Thoracic aorta (tissue), 2 donors: ENCODE data around the gene NPHP3. TPM values are rescaled to one million over a fixed set of nuclear protein-coding genes. Genes with fewer than 3 reads are reported as not detected.
"Not testable (repeated sequence)": the region's sequence is repeated elsewhere in the genome, so short reads cannot be mapped to it uniquely, and the experiment has no call there.

Experiments used
- ATAC-seq: fragments of 150-250 bp; one replicate; pipeline ENCODE4 v1.8.0; 2017; ENCODE audit warnings: low read depth; ENCODE audit not compliant: insufficient number of reproducible peaks, low FRiP score
- DNase-seq: peaks from one replicate; pipeline ENCODE4 v3.0.0-alpha.2; 2020; ENCODE audit warnings: low spot score
- H3K27ac ChIP-seq, 2 donors: fragments of 200-600 bp; sonication (generic); 1 replicate in 1 of 2; 2 replicates in 1 of 2; pipeline ENCODE4 v1.5.1; 2016; ENCODE audit warnings: mild to moderate bottlenecking in 2 of 2, moderate library complexity in 2 of 2
- H3K27me3 ChIP-seq: fragments of 200-600 bp; sonication (generic); replicated peaks from 2 replicates; pipeline ENCODE4 v1.6.0; 2016; ENCODE audit warnings: mild to moderate bottlenecking; ENCODE audit not compliant: insufficient read depth
- H3K36me3 ChIP-seq: fragments of 200-600 bp; sonication (generic); one replicate; pipeline ENCODE4 v1.5.1; 2016
- H3K4me1 ChIP-seq, 2 donors: fragments of 200-600 bp; sonication (generic); 1 replicate in 1 of 2; 2 replicates in 1 of 2; pipeline versions ENCODE4 v1.5.1 to v1.6.0; 2016; ENCODE audit warnings: low read depth in 2 of 2, mild to moderate bottlenecking in 1 of 2; ENCODE audit not compliant: control insufficient read depth in 1 of 2
- H3K4me3 ChIP-seq: fragments of 200-600 bp; sonication (generic); 2 replicates; pipeline ENCODE4 v1.5.1; 2016; ENCODE audit warnings: mild to moderate bottlenecking
- H3K9me3 ChIP-seq: fragments of 200-600 bp; sonication (generic); 2 replicates; pipeline ENCODE4 v1.5.1; 2016
- CTCF ChIP-seq: fragments of 200-600 bp; sonication (generic); IDR thresholded peaks from one replicate; pipeline ENCODE4 v1.5.1; 2019; ENCODE audit warnings: antibody characterized with exemption
- total RNA-seq, 2 donors: library from RNA; depleted of rRNA; stranded (reverse); fragments of >200 nt; gene quantifications; one replicate each; pipeline versions ENCODE4 v1.1.0 to v1.2.3, GENCODE V29; 2016

NPHP3 gene
- total RNA-seq, 2 donors from 2014 or later = 36.3 to 99.7 TPM

DNA sequence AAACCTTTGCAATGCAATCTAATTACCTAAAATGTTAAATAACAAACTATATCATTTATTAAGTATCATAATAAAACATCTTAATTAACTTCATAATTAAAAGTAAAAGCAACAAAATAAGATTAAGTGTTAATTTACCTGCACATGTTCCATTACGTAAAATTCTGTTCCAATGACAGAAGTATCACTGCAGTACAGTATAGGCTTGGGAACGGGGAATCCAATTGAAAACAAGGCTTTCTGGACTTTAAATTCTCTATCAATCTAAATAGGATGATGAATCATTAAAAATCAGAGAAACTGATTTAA is 79.7 kb downstream of the NPHP3 start:
- TF ChIP-seq CTCF = no peak
- no peak for ATAC-seq
- Histone ChIP-seq H3K9me3 (no peaks in the 10 kb centered on the region), H3K27ac (no peak overlapping the region), H3K4me1 (no peaks in the 10 kb centered on the region), H3K27me3 (no peaks in the 10 kb centered on the region), H3K36me3 (peaks cover 4% of the 10 kb centered on the region), H3K4me3 (no peak overlapping the region)
- DNase-seq = no peak

DNA sequence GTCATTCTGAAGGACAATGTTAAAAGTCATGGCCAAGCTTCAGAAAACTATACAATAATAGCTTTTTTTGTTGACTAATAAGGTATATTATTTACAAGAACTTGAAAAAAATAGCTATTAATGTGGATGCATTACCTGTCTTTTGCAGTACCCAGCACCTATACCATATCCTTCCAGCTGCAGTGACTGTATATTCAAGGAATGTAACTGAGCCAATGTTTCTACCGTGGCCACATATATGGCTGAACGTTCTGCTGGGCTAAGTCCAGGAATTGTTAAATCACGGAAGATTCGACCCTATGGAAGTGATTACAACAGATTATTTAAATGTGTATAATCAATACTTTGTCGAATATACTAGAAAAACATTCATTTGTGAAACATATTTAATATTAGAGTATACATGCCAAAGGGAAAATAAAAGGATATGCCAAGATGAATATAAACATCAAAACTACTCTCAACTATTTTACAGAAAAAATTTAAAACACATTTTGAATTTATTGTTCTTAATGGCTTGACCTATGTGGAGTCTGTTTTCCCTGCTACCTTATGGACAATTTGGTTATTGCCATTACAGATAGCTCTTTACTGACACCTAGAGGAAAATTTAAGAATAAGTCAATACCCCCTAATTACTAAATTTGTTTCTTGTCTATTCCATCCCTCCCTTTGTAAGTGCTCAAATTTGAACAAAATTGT is 80.2 kb downstream of the NPHP3 start:
- Histone ChIP-seq H3K36me3 (peaks cover 4% of the 10 kb centered on the region), H3K9me3 (no peaks in the 10 kb centered on the region), H3K4me1 (no peaks in the 10 kb centered on the region), H3K27ac (no peak overlapping the region), H3K27me3 (no peaks in the 10 kb centered on the region), H3K4me3 (no peak overlapping the region)
- TF ChIP-seq CTCF = peak; percentile 80
- DNase-seq (no peak), ATAC-seq (no peak)

DNA sequence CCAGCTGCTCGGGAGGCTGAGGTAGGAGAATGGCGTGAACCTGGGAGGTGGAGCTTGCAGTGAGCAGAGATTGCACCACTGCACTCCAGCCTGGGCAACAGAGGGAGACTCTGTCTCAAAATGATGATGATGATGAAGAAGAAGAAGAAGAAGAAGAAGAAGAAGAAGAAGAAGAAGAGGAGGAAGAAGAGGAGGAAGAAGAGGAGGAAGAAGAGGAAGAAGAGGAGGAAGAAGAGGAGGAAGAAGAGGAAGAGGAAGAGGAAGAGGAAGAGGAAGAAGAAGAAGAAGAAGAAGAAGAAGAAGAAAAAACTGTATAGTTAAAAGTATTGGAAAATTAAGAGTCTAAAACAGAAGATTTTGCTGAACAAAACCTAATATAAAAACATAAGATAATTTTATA is 80.8 kb downstream of the NPHP3 start:
- H3K27me3 ChIP-seq, H3K9me3 ChIP-seq, ATAC-seq, DNase-seq, H3K4me1 ChIP-seq, H3K27ac ChIP-seq, H3K4me3 ChIP-seq, H3K36me3 ChIP-seq: not testable (repeated sequence)

- Histone ChIP-seq H3K9me3 (no peaks in the 10 kb centered on the region), H3K4me1 (no peaks in the 10 kb centered on the region), H3K36me3 (peaks cover 4% of the 10 kb centered on the region), H3K27ac (no peak overlapping the region), H3K4me3 (no peak overlapping the region), H3K27me3 (no peaks in the 10 kb centered on the region)
- DNase-seq (no peak), ATAC-seq (no peak)
- no peak for TF ChIP-seq CTCF
Observed at GRCh38 chr3:132638706-132639105, 83.5 kb downstream of the NPHP3 start.

GRCh38 chr3:132637590-132637989 is 84.6 kb downstream of the NPHP3 start:
- peaks cover 4% of the 10 kb centered on the region for H3K36me3 ChIP-seq
- no peak for DNase-seq
- peak overlapping the region in 1 of 2 donors; percentile 3 for H3K27ac ChIP-seq
- ATAC-seq = no peak
- no peaks in the 10 kb centered on the region for H3K9me3 ChIP-seq
- no peaks in the 10 kb centered on the region for H3K4me1 ChIP-seq
- no peak for TF ChIP-seq CTCF
- no peak overlapping the region for H3K4me3 ChIP-seq
- no peaks in the 10 kb centered on the region for H3K27me3 ChIP-seq

DNA sequence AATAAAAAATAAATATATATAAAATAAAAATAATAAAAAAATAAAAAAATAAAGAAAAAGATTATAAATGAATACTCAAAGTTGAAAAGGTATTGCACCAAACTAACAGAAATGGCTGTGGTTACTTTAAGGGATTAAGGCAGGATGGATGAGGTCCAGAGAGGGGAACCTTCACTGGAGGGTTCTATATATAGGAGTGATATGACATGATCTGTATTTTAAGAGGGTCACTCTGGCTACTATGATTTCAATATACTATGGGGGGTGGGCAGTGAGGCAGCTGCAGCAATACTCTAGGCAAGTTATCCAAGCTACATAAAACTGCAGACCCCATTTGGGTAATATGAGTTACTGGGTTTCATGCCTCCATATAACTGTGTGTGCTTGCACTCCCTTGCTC is 87.2 kb downstream of the NPHP3 start:
- no peak for ATAC-seq
- no peaks in the 10 kb centered on the region for H3K36me3 ChIP-seq
- no peak overlapping the region for H3K27ac ChIP-seq

More for the DNA sequence above, 87.2 kb downstream of the NPHP3 start:
- H3K9me3 ChIP-seq = no peaks in the 10 kb centered on the region
- no peak for TF ChIP-seq CTCF
- H3K4me3 ChIP-seq = no peak overlapping the region
- H3K4me1 ChIP-seq = no peaks in the 10 kb centered on the region
- no peaks in the 10 kb centered on the region for H3K27me3 ChIP-seq
- no peak for DNase-seq
